HG03280 (cell line): ENCODE measurements around the gene XYLT2.
"Not testable (repeated sequence)": the region's sequence is repeated elsewhere in the genome, so short reads cannot be mapped to it uniquely, and the experiment has no call there.

Experiments
- ATAC-seq: cut with Tn5 transposase; IDR thresholded peaks from one replicate; pipeline ENCODE4 v1.9.1; 2021; ENCODE audit warnings: mild to moderate bottlenecking, moderate library complexity; ENCODE audit not compliant: unreplicated experiment

XYLT2 gene

GRCh38 chr17:50345432-50346312 lies at the start of gene XYLT2:
Gene XYLT2, plus strand, starts transcription at chr17:50346126. Its CDS starts 15 bp downstream, at chr17:50346141.
- peak; percentile 88 for ATAC-seq

GRCh38 chr17:50297407-50297865 lies 48.5 kb upstream of the XYLT2 start:
- no peak for ATAC-seq

GRCh38 chr17:50298018-50298417 lies 47.9 kb upstream of the XYLT2 start:
- ATAC-seq, result no peak

GRCh38 chr17:50299776-50300175 lies 46.1 kb upstream of the XYLT2 start:
- no peak for ATAC-seq

GRCh38 chr17:50300824-50301223 lies 45.1 kb upstream of the XYLT2 start:
- not testable (repeated sequence) for ATAC-seq

GRCh38 chr17:50301891-50302584 lies 43.9 kb upstream of the XYLT2 start:
- no peak for ATAC-seq

GRCh38 chr17:50303051-50303450 lies 42.9 kb upstream of the XYLT2 start:
- no peak for ATAC-seq

GRCh38 chr17:50303596-50303995 lies 42.3 kb upstream of the XYLT2 start:
- no peak for ATAC-seq

GRCh38 chr17:50304781-50305404 lies 41.0 kb upstream of the XYLT2 start:
- ATAC-seq, result no peak

GRCh38 chr17:50307654-50308053 lies 38.3 kb upstream of the XYLT2 start:
- no peak for ATAC-seq

- no peak for ATAC-seq
These were observed 37.3 kb upstream of the XYLT2 start for GRCh38 chr17:50308666-50309065.

GRCh38 chr17:50310455-50311111 lies 35.3 kb upstream of the XYLT2 start:
- no peak for ATAC-seq

GRCh38 chr17:50311112-50311460 lies 34.8 kb upstream of the XYLT2 start:
- ATAC-seq, result no peak

- ATAC-seq, result no peak
These were observed 34.4 kb upstream of the XYLT2 start for GRCh38 chr17:50311483-50311882.

- ATAC-seq, result no peak
These were observed 33.6 kb upstream of the XYLT2 start for GRCh38 chr17:50312308-50312707.

GRCh38 chr17:50314456-50315011 lies 31.4 kb upstream of the XYLT2 start:
- ATAC-seq, result no peak

- ATAC-seq, result no peak
These were observed 29.8 kb upstream of the XYLT2 start for GRCh38 chr17:50316016-50316587.

- not testable (repeated sequence) for ATAC-seq
These were observed 29.3 kb upstream of the XYLT2 start for GRCh38 chr17:50316660-50317059.

GRCh38 chr17:50317121-50317520 lies 28.8 kb upstream of the XYLT2 start:
- no peak for ATAC-seq

- ATAC-seq, result no peak
These were observed 27.2 kb upstream of the XYLT2 start for GRCh38 chr17:50318501-50319285.
